ENCODE data around the gene DACH1. TPM values are rescaled to one million over a fixed set of nuclear protein-coding genes. Genes with fewer than 3 reads are reported as not detected.

DACH1 gene
- total RNA-seq, 2 experiments from 2014 or later, result 0.71 to 0.89 TPM

DNA sequence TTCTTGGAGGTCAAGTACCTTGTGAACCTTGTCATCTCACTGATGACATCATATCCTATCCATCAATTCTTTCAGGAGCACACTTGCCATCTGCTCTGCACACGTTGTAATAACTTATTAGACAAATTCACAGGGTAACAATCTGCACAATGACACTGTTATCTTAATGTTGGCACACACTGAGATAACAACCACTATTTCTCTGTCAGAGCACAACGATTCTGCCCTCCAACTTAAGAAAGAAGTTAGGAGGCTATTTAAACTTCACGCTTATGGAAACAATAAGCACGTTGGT lies 351.3 kb downstream of the DACH1 start:
- H3K36me3 Mint-ChIP-seq (ENCODE audit: low read depth), result no peaks in the 10 kb centered on the region
- Histone ChIP-seq H3K27me3 (ENCODE audit: control insufficient read depth in 1 of 2, insufficient read depth in 2 of 2, low read length in 2 of 2) (no peaks in the 10 kb centered on the region), H3K27ac (ENCODE audit: low read depth in 1 of 2, low read length in 2 of 2) (no peak overlapping the region), H3K4me1 (ENCODE audit: insufficient read depth, low read length) (no peaks in the 10 kb centered on the region), H3K4me3 (ENCODE audit: low read length) (no peak overlapping the region), H3K9me3 (ENCODE audit: control insufficient read depth in 1 of 2, insufficient read depth in 1 of 2, low read length in 2 of 2) (no peaks in the 10 kb centered on the region), H3K36me3 (ENCODE audit: insufficient read depth, low read length) (no peaks in the 10 kb centered on the region)
- CTCF ChIA-PET, result no interaction called here
- TF ChIP-seq, protein P1, sequence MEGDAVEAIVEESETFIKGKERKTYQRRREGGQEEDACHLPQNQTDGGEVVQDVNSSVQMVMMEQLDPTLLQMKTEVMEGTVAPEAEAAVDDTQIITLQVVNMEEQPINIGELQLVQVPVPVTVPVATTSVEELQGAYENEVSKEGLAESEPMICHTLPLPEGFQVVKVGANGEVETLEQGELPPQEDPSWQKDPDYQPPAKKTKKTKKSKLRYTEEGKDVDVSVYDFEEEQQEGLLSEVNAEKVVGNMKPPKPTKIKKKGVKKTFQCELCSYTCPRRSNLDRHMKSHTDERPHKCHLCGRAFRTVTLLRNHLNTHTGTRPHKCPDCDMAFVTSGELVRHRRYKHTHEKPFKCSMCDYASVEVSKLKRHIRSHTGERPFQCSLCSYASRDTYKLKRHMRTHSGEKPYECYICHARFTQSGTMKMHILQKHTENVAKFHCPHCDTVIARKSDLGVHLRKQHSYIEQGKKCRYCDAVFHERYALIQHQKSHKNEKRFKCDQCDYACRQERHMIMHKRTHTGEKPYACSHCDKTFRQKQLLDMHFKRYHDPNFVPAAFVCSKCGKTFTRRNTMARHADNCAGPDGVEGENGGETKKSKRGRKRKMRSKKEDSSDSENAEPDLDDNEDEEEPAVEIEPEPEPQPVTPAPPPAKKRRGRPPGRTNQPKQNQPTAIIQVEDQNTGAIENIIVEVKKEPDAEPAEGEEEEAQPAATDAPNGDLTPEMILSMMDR (IDR thresholded peaks at IDR 0.05), result no peak
- no peak overlapping the region for H3K4me3 Mint-ChIP-seq
- no peaks in the 10 kb centered on the region for H3K27me3 Mint-ChIP-seq
- H3K4me1 Mint-ChIP-seq (ENCODE audit: low read depth), result no peaks in the 10 kb centered on the region
- intact Hi-C loops (cut with DNase I, micrococcal nuclease), result no loop called here
- no peak for DNase-seq
- H3K9me3 Mint-ChIP-seq, result no peaks in the 10 kb centered on the region
- no peak overlapping the region for H3K27ac Mint-ChIP-seq
- no peak for ATAC-seq (ENCODE audit: poor library complexity)
- POLR2A ChIA-PET, result no interaction called here

DNA sequence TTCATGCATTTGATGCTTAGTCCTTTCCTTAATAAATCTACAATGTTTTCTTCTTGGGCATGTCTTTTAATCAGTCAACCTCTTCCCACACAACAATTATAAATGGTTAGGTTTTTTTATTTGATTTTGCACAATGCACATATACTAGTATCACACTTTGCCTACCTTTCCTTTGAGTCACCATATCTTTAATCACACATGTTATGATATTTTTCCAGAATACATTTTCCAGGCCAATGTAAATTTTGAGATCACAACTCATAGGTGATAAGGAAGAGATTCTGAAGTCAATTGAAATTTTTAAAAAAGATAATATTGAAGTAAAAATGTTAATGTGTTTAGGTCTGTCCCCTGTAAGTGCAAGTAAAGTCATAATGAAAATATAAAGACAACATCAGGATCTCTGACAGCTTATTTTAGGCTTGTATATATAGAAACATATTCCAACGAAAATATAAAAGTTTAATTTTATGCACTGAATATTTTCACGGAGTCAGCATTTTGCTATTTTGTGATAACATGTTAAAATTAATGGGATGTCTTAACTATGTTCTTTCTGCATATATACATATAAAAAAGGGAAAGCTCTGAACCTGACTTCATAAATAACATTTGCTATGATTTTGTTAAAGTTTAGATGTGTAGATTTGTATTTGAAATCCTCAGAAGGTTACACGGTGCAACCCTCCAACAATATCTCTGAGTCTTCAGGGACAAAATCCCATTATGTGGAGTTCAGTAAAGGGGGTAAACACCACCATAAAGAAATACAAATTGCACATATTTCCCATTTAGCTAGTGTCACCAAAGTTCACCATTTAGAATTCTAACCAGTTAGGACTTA lies 351.9 kb downstream of the DACH1 start:
- Mint-ChIP-seq H3K27ac (no peak overlapping the region), H3K36me3 (ENCODE audit: low read depth) (no peaks in the 10 kb centered on the region), H3K27me3 (no peaks in the 10 kb centered on the region), H3K4me3 (no peak overlapping the region), H3K9me3 (no peaks in the 10 kb centered on the region), H3K4me1 (ENCODE audit: low read depth) (no peaks in the 10 kb centered on the region)
- TF ChIP-seq, protein P1 (IDR thresholded peaks at IDR 0.05), result no peak
- CTCF ChIA-PET, result no interaction called here
- H3K4me3 ChIP-seq (ENCODE audit: low read length), result no peak overlapping the region
- DNase-seq (no peak), ATAC-seq (ENCODE audit: poor library complexity) (no peak)
- no peaks in the 10 kb centered on the region for H3K27me3 ChIP-seq (ENCODE audit: control insufficient read depth in 1 of 2, insufficient read depth in 2 of 2, low read length in 2 of 2)
- POLR2A ChIA-PET, result no interaction called here
- intact Hi-C loops (cut with DNase I, micrococcal nuclease), result no loop called here
- no peaks in the 10 kb centered on the region for H3K36me3 ChIP-seq (ENCODE audit: insufficient read depth, low read length)
- H3K27ac ChIP-seq (ENCODE audit: low read depth in 1 of 2, low read length in 2 of 2), result no peak overlapping the region
- no peaks in the 10 kb centered on the region for H3K4me1 ChIP-seq (ENCODE audit: insufficient read depth, low read length)
- H3K9me3 ChIP-seq (ENCODE audit: control insufficient read depth in 1 of 2, insufficient read depth in 1 of 2, low read length in 2 of 2), result no peaks in the 10 kb centered on the region

DNA sequence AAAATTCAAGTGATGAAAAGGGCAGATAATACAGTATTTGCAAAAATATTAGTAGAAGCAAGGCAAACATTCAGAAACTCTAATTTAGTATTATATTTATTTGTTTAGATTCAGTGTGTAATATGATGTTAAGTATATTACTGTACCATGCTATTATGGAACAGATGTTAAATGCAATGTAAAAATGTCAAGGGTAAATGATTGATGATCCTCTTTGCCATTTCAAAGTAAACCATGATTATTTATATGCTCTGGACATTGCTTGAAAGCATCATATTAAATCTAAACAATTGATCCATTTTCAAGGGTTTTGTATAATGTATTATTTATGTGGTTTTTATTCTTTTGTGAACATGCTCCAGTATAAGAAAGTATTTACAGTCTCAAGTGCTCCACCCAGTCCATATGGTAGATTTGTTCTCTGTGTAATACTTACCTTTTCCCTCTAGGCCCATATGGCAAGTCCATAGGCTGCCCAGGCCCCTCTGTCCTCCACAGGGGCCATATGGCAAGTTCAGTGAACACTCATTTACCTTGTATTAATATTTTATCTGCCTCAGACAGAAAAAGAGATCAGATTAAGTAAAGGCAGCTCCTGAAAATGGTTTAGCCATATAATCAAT lies 353.5 kb downstream of the DACH1 start:
- Mint-ChIP-seq H3K9me3 (no peaks in the 10 kb centered on the region), H3K27me3 (no peaks in the 10 kb centered on the region), H3K36me3 (ENCODE audit: low read depth) (no peaks in the 10 kb centered on the region), H3K27ac (no peak overlapping the region), H3K4me1 (ENCODE audit: low read depth) (no peaks in the 10 kb centered on the region), H3K4me3 (no peak overlapping the region)
- H3K4me3 ChIP-seq (ENCODE audit: low read length), result no peak overlapping the region
- no peaks in the 10 kb centered on the region for H3K36me3 ChIP-seq (ENCODE audit: insufficient read depth, low read length)
- H3K27ac ChIP-seq (ENCODE audit: low read depth in 1 of 2, low read length in 2 of 2), result no peak overlapping the region
- TF ChIP-seq, protein P1 (IDR thresholded peaks at IDR 0.05), result no peak
- no peak for ATAC-seq (ENCODE audit: poor library complexity)
- no peaks in the 10 kb centered on the region for H3K27me3 ChIP-seq (ENCODE audit: control insufficient read depth in 1 of 2, insufficient read depth in 2 of 2, low read length in 2 of 2)
- intact Hi-C loops (cut with DNase I, micrococcal nuclease), result no loop called here
- no peaks in the 10 kb centered on the region for H3K9me3 ChIP-seq (ENCODE audit: control insufficient read depth in 1 of 2, insufficient read depth in 1 of 2, low read length in 2 of 2)
- no peaks in the 10 kb centered on the region for H3K4me1 ChIP-seq (ENCODE audit: insufficient read depth, low read length)
- CTCF ChIA-PET, result interaction anchor here (0.5 kb wide), 1 partner anchor 785 kb away, joined by 3 read pairs; no protein-coding TSS in a partner anchor
- POLR2A ChIA-PET, result no interaction called here
- no peak for DNase-seq

Data from CD4-positive, alpha-beta T cell (primary cell).